Right renal cortex interstitium (tissue), 3 donors: ENCODE results near the gene PUM1. TPM values are rescaled to one million over a fixed set of nuclear protein-coding genes. Genes with fewer than 3 reads are reported as not detected.
"Not testable (repeated sequence)": the region's sequence is repeated elsewhere in the genome, so short reads cannot be mapped to it uniquely, and the experiment has no call there.

Experiments
- DNase-seq, 3 donors: peaks; one replicate each; pipeline ENCODE4 v3.0.0-alpha.2; 2013; ENCODE audit warnings: low read depth in 3 of 3, low spot score in 2 of 3
- polyA plus RNA-seq, 3 donors: library from polyadenylated mRNA; unstranded; fragments of 120-200 nt; gene quantifications; one replicate each; pipeline ENCODE4 v1.2.1, GENCODE V29; 2013; ENCODE audit not compliant: insufficient read length in 3 of 3

Gene PUM1
- polyA plus RNA-seq, 3 donors, result 132 to 140 (median 137) TPM

DNA sequence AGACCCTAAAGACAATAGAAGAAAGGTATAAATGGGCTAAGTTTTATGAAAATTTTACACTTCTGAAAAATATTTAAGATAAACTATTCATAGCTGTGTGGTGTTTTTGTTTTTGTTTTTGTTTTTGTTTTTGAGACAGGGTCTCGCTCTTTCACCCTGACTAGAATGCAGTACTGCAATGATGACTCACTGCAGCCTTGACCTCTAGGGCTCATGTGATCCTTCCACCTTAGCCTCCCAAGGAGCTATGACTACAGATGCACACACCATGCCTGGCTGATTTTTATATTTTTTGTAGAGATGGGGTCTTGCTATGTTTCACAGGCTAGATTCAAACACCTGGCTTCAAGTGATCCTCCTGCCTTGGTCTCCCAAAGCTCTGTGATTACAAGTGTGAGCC, 66.6 kb downstream of the PUM1 start:
- no peak for DNase-seq

DNA sequence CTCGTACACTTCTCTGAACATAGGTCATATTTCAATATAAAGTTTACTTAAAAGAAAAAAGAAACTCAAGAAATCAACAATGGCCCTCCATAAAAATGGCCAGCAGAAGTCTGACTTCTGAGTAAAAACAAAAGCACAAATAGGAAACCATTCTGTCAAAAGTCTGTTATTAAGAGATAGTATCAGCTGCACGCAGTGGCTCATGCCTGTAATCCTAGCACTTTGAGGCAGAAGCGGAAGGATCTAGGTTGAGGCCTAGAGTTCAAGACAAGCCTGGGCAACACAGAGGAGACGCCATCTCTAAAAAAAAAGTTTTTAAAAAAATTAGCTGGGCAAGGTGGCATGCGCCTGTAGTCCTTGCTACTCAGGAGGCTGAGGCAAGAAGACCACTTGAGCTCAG, 67.3 kb downstream of the PUM1 start:
- DNase-seq, result no peak

DNA sequence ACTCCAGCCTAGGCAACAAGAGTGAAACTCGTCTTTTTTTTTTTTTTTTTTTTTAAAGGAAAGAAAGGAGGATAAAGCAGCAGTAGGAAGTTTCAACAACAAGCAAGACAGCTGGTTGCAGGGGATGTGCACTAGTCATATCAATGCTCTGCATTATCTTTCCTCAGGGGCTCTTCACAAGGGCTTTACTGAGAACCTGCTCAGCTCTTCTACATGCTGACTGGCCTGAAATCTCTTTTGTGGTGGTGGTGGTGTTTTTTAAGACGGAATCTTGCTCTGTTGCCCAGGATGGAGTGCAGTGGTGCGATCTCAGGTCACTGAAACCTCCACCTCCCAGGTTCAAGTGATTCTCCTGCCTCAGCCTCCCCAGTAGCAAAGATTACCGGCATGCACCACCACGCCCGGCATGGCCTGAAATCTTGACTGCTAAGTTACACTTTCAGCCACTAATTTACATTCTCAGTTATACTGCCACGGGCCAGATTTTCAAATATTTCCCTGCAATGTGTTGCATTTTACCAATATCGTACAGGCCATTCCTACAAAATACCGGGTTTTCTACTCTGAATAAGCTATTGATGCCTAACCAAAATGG, 68.0 kb downstream of the PUM1 start:
- DNase-seq, result no peak

DNA sequence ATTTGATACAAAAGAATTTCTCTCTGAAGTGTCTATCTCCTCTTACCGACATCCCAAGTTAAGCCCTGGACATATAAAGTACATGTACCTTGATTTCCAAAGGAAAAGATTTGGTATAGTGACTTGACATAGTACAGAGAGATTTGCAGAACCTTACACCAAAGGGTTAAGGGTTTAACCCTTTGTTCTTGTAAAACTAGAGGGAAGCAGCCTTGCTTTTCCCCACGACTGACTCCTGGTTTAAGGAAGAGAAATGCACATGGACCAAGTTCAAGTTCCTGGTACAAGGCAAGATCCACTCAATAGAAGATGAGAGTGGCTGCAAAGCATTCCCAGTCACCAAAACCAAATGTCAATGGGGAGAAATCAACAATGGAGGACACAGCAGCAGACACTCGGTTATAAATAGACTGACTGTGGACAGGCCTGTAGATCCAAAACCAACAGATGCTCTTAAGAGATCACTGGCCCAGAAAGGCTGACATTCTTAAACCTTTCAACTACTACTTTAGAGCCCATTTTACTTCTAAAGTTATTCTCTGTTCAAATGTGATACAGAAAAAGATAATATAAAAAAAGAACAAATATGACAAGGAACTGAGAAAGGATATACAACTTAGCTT, 69.4 kb downstream of the PUM1 start:
- no peak for DNase-seq

DNA sequence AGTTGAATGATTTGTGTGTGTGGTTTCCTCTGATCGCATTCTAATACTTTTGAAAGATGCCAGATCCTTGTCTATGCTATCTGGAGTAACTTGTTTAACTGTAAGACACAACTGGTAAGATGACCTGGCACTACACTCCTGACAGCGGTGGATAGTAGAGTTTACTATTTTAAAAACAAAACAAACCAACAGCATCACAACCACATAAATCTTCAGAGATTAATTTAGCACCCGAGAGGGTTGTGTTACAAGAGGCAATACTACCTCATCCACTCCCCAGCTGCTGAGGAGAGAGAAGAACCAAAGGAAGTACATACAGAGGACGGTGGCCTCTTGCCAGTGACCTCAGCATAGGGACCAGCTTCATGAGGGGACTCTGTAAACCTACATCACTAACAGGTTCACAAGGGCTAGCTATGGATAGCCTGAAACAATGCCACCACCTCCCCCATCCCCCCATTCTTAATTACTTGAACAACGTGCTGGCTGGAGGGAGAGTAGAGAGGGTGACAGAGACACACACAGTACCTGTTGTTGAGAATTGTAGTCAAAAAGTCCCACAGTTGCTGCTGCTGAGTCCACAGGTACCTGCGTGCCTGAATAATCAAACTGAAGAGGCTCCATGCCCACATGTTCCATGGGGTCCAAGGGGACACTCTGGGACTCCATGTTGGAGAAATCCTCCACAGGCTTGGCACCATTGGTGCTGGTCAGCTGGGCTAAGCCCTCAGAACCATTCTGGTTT, 73.5 kb downstream of the PUM1 start:
- peak in 2 of 3 donors; percentile 9 to 41 for DNase-seq

DNA sequence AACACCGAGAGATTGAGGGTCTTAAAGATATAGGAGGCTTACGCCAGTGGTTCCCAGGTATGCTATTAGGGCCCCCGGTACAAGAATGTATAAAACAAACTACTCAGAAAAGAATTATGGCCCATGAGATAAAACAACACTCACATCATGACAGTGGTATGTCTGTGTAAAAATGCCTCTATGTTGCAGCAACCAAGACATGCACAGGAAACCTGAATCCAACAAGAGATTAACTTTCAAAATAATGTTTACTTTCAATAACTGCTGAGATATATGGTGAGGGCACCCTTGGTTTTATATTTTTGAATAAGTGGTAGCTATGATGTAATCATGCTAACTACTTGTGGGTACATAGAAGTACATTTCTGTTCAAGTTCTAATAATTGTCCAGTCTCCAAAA, 74.9 kb downstream of the PUM1 start:
- DNase-seq, result no peak

DNA sequence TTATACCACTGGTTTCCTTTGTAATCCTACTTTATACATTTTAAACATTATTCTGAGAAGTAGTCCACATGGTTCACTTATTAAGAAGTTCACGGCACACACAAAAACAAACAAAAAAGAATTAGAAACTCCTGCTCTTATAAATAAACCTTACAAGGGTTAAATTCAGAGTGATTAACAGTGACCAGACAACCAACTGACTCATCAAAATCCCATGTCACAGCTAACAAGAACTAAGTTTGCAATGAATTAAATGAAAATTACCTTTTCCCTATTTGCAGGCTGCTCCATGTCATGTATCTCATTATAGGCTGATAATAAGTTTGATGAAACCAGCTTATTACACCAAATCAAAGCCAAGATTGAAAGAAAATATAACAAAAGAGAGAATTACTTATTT, 77.5 kb downstream of the PUM1 start:
- DNase-seq, result no peak

DNA sequence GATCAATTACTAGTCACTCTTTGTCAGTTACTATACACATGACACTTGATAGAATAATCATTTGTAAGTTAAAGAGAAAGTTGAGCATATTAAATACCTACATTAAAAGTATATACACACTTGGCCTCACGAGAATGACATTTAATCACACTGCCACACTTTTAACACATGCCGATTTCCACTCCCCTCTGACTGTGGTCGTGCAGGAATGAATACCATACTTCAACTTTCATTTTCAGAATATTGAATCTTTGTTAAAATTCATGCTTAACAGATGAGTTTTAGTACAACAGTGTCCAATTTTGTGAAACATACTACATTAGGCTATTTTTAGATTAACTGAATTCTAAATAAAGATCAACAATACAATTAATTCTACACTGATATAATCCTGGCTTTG, 78.8 kb downstream of the PUM1 start:
- DNase-seq, result no peak

DNA sequence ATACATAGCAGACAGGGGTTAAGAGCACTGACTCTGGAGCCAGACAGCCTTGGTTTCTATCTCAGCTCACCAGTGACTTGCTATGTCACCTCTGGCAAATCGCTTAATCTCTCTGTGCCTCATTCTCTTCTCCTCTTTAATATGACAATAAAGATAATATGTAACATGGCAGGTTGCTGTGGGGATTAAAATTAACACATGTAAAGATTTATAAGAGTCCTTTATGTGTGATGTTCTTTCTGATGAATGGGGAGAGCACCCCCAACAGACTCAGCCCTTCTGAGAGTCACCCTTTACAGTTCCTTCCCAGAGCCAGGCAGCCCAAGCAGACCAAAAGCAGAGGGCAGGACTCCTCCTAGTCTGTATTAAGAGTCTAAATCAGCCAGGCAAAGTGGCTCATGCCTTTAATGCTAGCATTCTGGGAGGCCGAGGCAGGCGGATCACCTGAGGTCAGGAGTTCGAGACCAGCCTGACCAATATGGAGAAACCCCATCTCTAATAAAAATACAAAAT, 80.5 kb downstream of the PUM1 start:
- no peak for DNase-seq

DNA sequence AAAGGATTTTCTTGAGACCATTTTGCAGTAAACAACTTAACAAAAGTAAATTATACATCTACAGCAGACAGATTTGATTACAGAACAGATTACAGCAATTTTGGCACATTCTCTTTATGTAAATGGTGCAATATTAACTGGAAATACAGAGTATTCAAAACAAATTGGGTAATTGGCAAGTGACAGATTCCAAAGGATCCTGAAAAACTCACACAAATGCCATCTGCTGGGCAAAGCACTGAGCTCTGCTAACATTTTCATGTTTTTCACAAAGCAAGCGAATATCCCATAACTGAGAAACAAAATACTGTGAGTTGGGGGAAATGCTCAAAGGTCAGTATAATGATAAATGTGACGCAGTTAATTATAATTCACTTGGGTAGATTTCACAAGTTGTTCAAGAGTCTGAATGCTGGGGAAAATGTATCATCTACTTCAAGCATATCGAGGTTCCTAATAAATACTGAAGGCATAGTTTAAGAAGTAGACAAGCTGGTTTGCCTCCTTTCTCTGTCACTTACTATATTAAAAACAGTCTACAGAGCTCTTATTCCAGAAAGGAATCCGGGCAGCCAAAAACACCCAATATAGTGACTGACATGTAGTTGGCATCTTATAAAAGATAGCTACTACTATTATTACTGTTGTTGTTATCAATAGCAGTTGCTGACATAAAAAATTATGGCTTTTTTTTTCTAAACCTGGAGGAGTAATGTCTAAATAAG, 81.2 kb downstream of the PUM1 start:
- DNase-seq, result no peak

DNA sequence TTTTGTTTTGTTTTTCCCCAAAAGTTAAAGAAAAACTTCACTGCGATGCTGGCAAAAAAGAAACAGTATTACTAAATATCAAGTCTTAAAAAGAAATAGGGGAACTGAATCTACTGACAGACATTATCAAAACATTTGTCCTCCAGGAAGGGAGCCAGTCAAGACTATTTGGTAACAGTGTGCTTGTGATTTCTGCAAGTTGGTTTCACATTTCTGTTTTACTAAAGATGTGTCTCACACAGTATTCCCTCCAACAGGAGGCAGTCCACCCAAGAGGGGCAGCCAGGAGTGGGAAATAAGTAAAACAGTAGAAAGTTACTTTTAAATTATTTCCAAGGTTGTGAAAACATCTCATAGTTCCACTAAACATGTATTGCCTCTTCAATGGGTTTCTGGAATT, 82.6 kb downstream of the PUM1 start:
- DNase-seq, result no peak

DNA sequence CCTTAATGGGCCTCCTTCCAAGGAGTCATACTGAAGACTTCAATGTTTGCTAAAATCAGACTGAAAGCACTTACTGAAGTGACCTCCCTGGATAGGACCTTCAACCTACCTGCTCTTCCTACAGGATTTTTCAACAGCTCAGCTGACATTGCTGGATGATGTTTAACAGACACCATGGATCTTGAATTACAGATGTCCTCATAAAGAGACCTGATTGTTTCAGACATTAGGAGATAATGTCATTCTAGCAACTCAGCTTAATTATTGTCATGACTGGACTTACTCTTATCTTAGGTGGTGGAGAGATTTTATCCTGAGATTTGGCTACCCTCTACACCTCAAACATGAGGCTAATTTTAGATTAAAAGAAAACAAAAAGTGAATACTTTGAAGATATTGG, 83.1 kb downstream of the PUM1 start:
- DNase-seq, result no peak

DNA sequence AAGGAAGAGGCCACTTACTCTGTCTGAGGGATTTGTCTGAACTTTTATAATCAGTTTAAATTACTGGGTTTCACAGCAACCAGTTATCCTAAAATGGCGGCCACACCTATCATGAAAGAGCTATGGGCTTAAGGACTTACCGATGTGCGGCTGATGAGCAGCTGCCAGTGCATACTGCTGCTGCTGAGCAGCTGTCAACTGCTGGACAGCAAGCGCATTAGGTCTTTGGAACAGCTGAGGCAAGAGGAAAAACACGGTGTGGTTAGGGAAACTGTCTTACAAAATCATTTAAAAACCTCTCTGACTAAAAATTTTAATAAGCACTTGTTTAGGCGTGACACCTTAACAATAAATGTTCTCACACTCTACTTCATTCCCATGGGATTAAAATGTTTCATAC, 84.3 kb downstream of the PUM1 start:
- no peak for DNase-seq

DNA sequence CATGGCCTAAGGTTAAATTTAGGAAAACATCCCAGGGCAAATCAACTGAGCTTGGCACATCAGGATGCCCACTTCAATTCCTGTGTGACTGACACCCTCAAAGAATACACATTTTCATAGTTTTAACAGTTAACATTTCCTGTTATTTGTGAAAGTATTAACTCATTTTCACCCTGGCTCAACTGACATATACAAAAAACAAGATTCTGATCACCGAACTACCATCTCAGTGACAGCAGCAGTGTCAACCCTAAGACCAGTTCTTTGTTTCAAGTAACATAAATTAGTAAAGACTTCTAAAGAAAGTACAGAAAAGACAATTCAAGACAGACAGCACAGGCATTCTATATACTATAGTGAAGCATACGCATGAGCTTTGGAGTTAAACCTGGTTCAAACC, 88.0 kb downstream of the PUM1 start:
- DNase-seq, result no peak

DNA sequence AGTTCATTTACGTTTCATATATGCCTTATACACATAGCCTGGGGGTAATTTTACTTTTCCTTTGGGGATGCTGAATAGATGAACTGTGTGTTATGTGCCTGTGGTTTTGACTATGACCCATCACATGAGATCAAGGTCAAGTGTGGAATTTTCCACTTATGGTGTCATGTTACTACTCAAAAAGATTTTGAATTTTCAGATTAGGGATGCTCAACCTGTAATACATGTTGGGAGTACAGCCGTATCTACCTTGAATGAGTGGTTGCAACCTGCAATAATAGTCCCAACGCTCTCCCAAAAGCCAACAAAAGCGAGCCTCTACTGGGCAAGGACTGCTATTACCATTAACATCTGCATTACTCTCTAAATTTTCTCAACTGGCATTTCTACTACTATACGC, 88.4 kb downstream of the PUM1 start:
- no peak for DNase-seq

DNA sequence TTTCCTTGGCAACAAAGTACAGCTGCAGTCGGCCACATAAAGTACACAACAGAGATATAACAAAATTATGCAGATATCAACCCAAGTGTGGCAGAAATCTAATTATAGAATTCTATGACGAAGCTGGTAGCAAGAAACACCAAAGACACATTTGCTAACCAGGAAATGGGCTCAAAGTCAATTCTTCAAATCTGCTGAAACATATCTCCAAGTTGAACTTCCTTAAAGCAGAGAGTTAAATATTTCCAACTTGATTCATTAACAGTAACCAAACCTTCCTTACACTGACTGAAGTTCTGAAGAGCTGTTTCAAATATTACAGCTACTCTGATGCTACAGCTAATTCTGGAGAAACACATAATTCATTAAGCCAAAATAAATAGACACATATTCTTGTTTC, 89.4 kb downstream of the PUM1 start:
- no peak for DNase-seq

DNA sequence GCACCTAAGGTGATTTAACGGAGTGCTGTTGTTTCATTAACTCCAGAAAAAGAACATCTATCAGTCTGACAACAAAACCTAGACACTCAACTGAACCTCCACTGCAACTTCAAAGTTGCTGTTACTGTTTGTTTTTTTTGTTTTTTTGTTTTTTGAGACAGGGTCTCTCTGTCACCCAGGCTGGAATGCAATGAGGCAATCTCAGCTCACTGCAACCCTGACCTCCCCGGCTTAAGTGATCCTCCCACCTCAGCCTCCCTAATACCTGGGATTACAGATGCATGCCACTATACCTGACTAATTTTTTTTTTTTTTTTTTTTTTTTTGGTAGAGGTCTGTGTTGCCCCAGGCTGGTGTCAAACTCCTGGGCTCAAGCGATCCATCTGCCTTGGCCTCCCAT, 90.3 kb downstream of the PUM1 start:
- no peak for DNase-seq

DNA sequence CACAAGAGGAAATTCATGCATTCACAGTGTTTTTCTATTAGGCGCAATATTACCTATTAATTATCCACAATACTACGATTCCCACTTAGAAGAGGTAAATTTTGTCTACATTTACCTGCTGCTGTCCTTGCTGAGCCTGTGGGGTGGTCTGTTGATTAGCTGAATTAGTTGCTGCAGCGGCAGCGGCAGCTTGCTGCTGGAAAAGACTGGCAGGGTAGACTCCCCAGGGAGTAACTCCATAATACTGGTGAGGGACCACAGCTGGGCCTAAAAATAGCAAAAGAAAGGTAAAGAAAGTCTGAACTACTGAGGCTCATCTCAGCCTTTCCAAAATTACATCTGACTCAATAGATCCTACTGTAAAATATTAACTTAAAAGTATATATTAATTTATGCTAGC, 91.0 kb downstream of the PUM1 start:
- DNase-seq, result no peak

DNA sequence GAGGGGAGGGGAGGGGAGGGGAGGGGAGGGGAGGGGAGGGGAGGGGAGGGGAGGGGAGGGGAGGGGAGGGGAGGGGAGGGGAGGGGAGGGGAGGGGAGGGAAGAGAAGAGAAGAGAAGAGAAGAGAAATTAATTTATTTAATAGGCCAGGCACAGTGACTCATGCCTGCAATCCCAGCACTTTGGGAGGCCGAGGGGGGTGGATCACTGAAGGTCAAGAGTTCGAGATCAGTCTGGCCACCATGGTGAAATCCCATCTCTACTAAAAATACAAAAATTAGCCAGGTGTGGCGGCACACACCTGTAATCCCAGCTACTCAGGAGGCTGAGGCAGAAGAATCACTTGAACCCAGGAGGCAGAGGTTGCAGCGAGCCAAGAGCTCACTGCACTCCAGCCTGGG, 93.2 kb downstream of the PUM1 start:
- not testable (repeated sequence) for DNase-seq

DNA sequence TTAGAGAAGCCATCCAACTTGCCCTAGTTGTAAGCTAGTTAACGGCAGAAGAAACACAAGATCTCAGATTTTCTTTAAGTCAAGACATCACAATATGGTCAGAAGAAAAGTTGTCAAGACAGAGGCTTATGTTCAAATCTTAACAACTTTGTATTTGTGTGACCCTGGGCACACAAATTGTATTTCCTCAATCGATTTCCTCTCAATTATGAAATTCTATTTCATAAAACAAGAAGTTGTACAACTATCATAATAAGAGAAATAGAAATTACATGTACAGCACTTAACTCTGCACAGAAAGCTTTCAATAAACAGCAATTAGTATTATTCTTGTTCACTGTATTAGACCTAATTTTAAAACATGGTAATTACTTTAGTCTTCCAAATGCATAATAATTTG, 94.0 kb downstream of the PUM1 start:
- DNase-seq, result no peak

DNA sequence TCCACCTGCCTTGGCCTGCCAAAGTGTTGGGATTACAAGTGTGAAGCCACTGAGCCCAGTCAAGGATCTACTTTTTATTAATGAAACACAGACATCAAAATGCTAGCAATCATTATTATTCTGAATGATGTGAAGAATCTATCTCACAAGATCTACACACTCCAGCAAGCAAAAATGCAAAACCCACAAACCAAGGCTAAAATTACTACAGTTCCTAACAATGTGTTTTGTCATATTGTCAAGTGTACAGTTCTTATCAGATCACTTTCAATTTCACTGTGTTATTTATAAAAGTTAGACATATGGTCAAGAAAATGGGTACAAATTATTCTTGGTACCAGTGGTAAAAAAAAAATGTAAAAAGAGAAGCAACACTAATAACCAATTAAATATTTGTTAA, 95.6 kb downstream of the PUM1 start:
- no peak for DNase-seq
